Epithelial cell of esophagus (primary cell): ENCODE results near the gene CDH20.

Experiments used
- DNase-seq: peaks from one replicate; pipeline ENCODE4 v3.0.0; 2010; ENCODE audit warnings: low read depth
- H3K4me3 ChIP-seq: 2 replicates; pipeline ENCODE4 v1.5.1; 2011; ENCODE audit warnings: mild to moderate bottlenecking, low read length, control low read depth
- TF ChIP-seq, protein P1 (sequence below): IDR thresholded peaks from 2 replicates; pipeline ENCODE4 v1.5.1; 2011; ENCODE audit warnings: low read depth, mild to moderate bottlenecking, low read length, control low read depth, inconsistent platforms; ENCODE audit not compliant: insufficient read depth; ENCODE audit errors: missing control alignments

CDH20 gene

DNA sequence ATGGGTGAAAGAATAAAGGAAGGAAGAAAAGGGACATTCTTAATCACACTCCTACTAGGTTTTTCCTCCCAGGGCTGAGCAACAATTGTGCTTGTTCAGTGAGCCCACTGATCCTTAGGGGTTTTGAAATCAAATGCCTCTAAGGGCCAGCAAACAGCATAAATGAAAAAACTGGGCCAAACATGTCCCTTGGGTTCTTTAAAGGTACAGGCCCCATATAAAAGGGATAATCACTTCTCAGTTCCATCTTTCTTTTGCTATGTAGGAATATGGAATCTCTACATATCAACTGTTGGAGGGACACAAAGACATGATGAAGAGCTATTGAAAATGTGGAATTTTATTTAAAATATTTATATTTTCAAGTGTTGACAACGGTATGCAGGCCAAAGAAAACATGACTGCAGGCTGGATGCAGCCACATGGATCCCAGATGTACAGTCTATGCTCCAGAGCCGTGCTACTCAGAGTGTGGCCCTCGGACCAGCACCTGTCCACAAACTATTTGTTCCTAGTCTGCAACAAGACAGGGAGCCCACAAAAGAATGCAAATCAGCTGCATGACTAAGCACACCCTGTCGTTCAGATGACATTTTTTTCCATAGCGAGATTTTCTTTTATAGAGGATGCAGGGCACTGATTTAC is 110.0 kb downstream of the CDH20 start:
- no peak overlapping the region for H3K4me3 ChIP-seq
- TF ChIP-seq, protein P1, sequence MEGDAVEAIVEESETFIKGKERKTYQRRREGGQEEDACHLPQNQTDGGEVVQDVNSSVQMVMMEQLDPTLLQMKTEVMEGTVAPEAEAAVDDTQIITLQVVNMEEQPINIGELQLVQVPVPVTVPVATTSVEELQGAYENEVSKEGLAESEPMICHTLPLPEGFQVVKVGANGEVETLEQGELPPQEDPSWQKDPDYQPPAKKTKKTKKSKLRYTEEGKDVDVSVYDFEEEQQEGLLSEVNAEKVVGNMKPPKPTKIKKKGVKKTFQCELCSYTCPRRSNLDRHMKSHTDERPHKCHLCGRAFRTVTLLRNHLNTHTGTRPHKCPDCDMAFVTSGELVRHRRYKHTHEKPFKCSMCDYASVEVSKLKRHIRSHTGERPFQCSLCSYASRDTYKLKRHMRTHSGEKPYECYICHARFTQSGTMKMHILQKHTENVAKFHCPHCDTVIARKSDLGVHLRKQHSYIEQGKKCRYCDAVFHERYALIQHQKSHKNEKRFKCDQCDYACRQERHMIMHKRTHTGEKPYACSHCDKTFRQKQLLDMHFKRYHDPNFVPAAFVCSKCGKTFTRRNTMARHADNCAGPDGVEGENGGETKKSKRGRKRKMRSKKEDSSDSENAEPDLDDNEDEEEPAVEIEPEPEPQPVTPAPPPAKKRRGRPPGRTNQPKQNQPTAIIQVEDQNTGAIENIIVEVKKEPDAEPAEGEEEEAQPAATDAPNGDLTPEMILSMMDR = no peak
- DNase-seq = no peak

DNA sequence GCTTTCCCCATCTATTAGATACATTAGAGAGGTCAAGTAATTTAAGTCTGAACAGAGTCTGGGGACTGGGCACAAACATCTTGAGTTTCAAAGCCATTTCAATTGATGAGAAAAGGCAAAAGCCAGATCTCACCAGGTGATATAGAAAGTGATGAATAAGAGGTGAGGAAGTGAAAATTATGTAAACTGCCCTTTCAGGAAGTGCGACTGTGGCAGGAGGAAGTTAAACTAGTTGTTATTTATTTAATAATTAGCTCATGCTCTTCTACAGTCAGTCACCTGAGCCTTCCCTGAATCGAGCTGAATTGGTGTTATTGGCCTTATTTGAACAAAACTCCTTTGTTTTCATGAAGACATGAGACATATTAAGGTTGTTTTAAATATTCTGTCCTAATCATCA is 115.1 kb downstream of the CDH20 start:
- DNase-seq = peak; percentile 26
- TF ChIP-seq, protein P1 = no peak
- H3K4me3 ChIP-seq = no peak overlapping the region

DNA sequence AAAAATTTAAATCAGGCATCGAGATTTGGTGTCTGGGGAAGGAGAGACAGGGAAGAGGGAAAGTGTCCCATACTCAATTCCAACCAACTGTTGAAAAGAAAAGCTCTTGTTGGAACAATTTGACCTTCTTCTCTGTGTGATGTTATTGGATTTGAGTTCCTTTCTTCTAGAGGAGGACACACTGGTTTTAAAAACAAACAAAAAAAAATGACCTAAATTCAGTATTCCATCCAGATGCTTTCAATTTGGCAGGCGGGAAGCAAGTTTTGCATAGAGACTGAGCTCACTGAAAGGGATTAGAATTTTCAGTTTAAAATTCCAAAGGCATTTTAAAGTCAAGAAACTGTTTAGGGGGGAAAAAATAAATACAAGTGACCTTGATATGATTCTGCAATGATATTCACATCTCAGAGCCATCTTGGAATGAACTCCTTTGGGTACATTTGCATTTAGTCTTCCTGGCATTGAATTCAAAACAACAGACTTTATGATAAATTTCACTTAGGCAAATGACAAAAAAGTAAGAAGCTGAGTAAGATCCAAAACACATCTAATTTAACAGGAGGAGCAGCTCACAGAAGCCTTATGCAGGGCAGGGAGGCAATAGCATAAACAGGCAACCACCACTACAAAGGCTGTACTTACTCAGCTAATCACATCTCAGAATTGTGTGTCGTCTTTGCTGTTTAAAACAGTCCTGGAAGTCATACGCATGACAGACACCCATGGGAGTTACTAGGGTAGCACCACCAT is 126.8 kb downstream of the CDH20 start:
- no peak overlapping the region for H3K4me3 ChIP-seq
- TF ChIP-seq, protein P1 = no peak
- no peak for DNase-seq

DNA sequence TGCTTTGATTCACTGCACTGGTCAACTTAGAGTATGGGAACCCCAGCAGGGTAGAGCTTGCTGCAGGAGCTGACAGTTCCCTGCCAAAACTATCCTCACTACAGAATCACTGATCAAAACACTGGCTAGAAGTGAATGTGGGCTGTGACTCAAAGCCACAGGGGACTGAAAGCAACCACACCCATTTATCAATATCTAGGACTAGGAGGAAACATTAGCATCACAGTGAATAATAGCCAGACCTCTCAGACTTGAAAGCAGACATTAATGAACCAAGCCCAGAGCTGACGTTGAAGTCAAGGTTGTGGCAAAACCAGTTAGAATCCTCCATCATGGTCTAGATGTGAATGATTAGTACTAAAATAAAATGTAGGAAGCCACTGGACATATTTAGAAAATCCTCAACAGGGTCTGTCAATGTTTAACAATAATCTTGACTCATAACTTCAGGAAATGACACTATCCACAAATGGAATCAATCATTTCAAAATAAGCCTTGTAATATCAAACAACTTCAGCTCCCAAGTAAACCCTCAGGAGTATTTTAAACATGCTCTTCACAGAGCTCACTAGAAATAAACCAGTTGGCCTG is 131.4 kb downstream of the CDH20 start:
- DNase-seq = no peak
- no peak overlapping the region for H3K4me3 ChIP-seq
- TF ChIP-seq, protein P1 = no peak

DNA sequence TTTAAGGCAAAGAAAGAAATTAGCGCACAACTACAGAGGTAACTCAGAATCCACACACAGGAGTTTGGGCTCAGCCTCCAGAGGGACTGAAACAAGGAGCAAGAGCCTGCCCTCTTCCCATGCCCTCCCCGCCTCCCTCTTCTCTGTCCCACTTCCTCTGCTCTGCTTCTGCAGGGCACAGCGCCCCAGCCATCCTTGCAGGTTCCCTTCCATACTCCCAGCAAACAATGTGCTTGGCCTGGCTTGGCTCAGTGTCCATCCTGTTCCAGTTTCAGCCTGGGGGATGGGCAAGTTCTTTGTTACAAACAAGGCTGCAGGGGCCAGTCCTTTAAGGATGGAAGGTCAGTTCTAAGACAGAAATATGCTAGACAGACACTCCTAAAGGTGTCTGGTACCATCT is 133.5 kb downstream of the CDH20 start:
- DNase-seq = no peak
- TF ChIP-seq, protein P1 = no peak

DNA sequence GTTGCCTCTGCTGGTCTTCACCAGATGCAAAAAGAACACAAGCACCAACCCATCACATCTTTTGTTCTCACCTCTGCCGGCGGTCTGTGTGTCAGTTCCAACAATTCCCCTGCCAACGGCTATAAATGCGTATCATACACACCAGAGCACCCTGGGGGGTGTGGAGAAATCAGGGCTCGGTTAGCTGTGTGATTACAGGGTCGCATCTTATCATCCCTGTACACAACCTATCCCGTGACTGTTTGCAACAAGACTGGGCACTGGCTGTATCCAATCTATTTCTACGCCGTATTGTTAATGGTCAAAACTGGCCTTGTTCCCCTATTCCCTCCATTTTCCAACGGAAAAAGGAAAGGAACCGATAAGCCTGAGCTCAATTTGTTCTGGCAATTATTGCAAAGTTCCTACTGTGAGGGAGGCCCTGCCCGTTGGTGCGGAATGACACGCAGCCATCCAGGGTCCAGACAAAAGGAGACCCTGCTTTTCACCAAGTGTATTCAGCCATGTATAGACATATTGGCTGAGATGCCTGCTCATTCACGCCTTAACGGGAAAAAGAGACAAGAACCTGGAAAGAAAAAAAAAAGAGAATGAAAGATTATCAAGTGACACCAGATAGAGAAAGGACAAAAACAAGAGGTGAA is 136.9 kb downstream of the CDH20 start:
- H3K4me3 ChIP-seq = no peak overlapping the region
- DNase-seq = no peak
- TF ChIP-seq, protein P1 = no peak

More for the DNA sequence above, 133.5 kb downstream of the CDH20 start:
- H3K4me3 ChIP-seq = no peak overlapping the region
